GM08714 (cell line): ENCODE results near the gene APRT.

Experiments used
- H3K4me3 ChIP-seq: fragments of 200-500 bp; sonication (Bioruptor generic); 2 replicates; pipeline ENCODE4 v1.5.1; 2014; ENCODE audit warnings: mild to moderate bottlenecking, low read length, inconsistent platforms
- ZNF274 ChIP-seq: IDR thresholded peaks from 2 replicates; pipeline ENCODE4 v1.6.1; 2012; ENCODE audit warnings: mild to moderate bottlenecking, low read depth, low read length

APRT gene

GRCh38 chr16:88763502-88764053, 48.1 kb downstream of the APRT start:
- no peak for TF ChIP-seq ZNF274
- H3K4me3 ChIP-seq = no peak overlapping the region

DNA sequence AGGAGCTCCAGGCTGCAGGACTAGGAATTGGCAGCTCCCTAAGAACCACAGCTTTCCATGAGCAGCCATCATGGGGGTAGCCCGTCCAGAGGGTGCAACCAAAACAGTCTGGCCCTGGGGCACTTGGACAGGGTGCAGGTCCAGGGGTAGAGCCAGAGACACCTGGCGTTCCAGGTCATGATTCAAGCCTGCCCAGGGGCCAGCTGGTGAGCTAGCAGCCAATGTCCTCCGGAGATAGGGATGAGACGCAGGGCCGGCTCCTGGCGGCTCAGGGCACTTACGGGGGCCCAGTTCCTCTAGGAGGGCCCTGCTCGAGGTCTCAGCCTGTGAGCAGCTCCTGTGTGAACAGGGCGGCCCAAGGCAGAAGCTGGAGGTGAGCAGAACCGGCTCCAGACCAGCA, 48.8 kb downstream of the APRT start:
- TF ChIP-seq ZNF274 = no peak
- no peak overlapping the region for H3K4me3 ChIP-seq

GRCh38 chr16:88762258-88762870, 49.4 kb downstream of the APRT start:
- H3K4me3 ChIP-seq = no peak overlapping the region
- TF ChIP-seq ZNF274 = no peak

DNA sequence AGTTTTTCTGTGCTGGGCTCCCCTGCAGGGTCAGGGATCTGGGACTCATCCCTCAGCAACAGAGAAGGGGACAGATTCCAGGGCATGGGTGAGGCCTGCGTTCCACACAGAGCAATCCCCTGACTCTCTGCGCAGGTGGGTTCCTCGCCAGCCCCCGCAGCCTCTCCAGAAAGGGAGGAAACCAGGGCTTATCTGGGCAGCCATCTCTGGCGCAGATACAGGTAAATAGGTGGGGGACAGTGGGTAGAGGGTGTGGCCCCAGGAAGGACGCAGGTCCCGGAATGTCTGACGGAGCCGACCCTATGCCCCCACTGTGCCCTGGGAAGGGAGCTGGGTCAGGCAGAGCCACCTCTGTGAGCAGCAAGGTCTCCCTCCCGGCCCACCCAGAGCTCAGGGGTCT, 49.9 kb downstream of the APRT start:
- H3K4me3 ChIP-seq = no peak overlapping the region
- no peak for TF ChIP-seq ZNF274

DNA sequence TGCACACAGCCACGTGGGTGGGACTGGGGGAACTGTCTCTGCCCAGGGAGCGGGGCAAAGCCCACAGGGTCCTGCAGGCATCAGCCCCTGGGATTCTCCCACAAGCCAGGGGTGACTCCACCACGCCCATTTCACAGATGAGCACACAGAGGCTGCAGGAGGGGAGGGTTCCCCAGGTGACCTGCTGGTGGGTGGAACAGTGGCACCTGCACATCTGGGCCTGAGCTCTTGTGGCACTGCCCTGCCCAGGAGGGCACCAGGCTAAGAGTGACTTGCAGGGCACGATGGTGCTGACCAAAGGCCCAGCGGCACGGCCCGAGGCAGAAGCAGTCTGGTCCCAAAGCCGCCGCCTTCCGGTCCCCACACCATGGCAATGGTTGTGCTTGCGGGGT, 50.6 kb downstream of the APRT start:
- TF ChIP-seq ZNF274 = no peak
- no peak overlapping the region for H3K4me3 ChIP-seq

DNA sequence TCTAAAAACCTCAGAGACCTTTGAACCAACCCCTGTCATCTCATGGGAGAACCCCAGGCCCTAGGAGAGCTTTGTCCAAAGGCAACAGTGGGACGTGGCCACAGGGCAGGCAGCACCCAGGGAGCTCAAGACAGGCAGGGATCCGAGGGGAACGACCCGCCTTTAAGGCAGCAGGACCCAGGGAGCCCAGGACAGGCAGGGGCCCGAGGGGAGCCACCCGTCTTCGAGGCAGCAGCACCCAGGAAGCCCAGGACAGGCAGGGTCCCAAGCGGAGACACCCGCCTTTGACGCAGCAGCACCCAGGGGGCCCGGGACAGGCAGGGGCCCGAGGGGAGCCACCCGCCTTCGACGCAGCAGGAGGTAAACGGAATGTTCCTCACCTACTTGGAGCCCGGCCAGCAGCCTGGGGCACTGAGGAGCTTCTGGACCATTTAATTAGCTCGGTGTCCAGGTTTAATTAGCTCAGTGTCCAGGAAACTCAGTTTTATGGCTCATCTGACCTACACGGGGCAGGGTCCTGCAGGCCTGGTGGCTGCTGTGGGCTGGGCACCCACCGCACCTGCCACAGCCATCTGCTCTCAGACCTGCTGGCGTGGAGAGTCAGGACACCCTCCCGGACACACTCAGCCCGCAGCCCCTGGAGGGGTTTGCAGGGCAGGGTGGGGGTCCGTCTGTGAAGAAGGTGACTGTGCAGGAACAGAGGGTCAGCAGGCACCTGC, 51.1 kb downstream of the APRT start:
- no peak for TF ChIP-seq ZNF274
- H3K4me3 ChIP-seq = no peak overlapping the region

- no peak for TF ChIP-seq ZNF274
- H3K4me3 ChIP-seq = no peak overlapping the region
Measured at GRCh38 chr16:88759976-88760350, 51.8 kb downstream of the APRT start.
